ENCODE measurements around the gene PLG.
"Not testable (repeated sequence)": the region's sequence is repeated elsewhere in the genome, so short reads cannot be mapped to it uniquely, and the experiment has no call there.

The PLG gene

GRCh38 chr6:160697826-160698225, 4.2 kb upstream of the PLG start:
- DNase-seq (ENCODE audit: low read depth in 2 of 3, low spot score in 1 of 3) = no peak

- DNase-seq (ENCODE audit: low read depth in 2 of 3, low spot score in 1 of 3) = not testable (repeated sequence)
Measured at GRCh38 chr6:160704688-160705087, 2.6 kb downstream of the PLG start.

GRCh38 chr6:160708993-160709392, 6.9 kb downstream of the PLG start:
- not testable (repeated sequence) for DNase-seq (ENCODE audit: low read depth in 2 of 3, low spot score in 1 of 3)

DNA sequence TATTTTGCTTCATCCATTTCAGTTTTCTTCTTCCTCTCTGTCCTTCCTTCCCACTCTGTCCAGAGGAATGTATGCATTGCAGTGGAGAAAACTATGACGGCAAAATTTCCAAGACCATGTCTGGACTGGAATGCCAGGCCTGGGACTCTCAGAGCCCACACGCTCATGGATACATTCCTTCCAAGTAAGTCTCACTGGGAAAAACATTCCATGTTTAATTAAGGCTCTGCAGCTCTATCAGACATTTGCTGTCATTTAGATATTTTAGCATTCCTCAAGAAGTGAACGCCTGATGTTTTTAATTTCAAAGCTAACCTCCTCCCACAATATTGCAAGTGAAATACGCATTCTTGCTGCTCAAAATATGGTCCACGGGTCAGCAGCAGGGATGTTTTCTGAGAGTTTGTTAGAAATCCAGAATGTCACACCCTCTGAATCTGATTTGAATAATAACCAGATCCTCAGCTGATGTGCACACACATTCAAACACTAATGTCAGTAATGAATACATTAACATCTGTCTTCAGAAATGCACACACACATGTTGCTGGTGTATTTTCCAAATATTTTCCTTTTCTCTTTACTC, 12.8 kb downstream of the PLG start:
- DNase-seq (ENCODE audit: low read depth in 2 of 3, low spot score in 1 of 3) = no peak

DNA sequence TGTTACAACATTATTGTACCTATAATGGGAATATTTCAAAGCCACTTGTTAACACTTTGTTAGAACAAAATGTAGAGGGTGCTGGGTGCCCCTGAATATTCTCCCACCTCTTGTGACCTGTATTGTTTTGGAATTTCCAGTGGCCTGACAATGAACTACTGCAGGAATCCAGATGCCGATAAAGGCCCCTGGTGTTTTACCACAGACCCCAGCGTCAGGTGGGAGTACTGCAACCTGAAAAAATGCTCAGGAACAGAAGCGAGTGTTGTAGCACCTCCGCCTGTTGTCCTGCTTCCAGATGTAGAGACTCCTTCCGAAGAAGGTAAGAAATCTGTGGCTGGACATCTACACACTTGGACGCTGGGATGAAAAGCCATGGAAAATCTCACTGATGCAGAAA, 28.9 kb downstream of the PLG start:
- DNase-seq (ENCODE audit: low read depth in 2 of 3, low spot score in 1 of 3) = no peak

DNA sequence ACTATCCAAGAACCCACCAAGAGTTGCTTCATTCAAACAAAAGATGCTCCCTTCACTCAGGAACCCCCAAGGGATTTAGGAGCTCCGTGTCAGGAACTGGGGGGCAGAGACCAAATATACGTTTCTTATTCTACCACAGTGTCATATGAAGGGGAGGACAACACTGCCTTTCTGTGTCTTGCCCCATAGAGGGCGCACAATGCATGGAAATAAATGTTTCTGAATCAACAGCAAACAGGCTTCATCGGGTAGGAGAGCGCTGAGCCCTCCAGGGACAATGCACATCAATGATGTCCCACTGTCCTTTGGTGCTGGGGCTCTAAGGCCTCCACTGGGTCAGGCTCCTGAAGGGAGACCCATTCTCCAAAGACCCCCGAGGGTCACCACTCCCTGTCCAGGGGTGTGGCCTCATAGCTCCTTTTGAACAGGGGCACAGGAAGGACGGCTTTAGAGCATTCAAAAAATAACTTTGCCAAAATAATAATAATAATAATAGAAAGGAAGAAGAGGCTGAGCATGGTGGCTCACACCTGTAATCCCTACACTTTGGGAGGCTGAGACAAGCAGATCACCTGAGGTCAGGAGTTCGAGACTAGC, 31.1 kb downstream of the PLG start:
- DNase-seq (ENCODE audit: low read depth in 2 of 3, low spot score in 1 of 3) = peak in 1 of 3 donors; percentile 24

DNA sequence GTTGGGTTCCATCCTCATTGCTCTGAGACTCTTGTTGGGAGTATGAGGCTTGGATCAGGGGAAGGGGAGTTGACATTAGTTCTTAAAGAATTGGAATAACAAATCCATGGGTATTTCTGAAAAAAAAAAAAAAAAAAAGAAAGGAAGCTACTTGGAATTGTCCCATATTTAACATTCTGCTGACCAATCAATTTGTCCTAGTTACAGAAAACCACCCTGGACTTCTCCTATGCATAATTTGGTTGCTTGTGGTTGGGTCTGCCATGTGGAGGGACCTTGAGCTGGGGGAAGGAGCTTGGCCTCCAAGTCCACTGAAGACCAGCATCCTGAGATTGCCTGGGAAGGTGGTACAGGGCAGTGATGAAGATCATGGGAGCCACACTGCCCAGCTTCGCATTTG, 32.6 kb downstream of the PLG start:
- no peak for DNase-seq (ENCODE audit: low read depth in 2 of 3, low spot score in 1 of 3)

DNA sequence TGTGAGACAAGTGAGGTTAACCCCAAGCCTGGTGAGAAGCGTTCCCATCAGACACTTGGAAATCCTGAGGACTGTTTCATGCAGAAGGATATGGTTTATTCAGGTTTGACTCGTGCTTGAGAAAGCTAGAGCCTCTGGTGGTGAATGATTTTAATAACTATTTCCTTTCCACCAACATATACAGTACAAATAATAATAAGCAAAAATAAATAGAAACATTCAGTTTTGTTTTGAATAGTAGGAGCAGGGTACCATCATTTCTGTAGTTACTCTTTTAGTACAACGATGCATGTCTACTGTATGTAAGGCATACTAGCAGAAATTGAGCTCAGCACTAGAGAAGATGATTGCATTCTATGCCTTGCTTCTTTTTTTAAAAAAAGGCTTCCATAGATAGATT, 33.5 kb downstream of the PLG start:
- DNase-seq (ENCODE audit: low read depth in 2 of 3, low spot score in 1 of 3) = no peak

- no peak for DNase-seq (ENCODE audit: low read depth in 2 of 3, low spot score in 1 of 3)
Measured at GRCh38 chr6:160737934-160738333, 35.9 kb downstream of the PLG start.

GRCh38 chr6:160739955-160740354, 37.9 kb downstream of the PLG start:
- DNase-seq (ENCODE audit: low read depth in 2 of 3, low spot score in 1 of 3) = no peak

DNA sequence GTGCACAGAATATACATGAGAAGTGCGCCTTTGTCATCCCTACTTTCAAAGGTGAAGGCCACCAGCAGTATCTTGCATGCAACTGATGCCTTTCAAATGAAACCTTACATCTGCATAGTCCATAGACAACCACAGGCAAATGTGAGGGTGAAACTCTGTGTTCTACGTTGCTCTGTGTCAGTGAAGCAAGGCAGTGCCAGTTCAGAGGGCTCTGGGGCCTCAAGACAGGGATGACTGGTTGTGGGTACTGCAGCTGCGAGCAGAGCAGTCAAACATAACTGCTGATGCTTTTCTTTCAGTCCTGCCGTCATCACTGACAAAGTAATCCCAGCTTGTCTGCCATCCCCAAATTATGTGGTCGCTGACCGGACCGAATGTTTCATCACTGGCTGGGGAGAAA, 39.0 kb downstream of the PLG start:
- DNase-seq (ENCODE audit: low read depth in 2 of 3, low spot score in 1 of 3) = not testable (repeated sequence)

GRCh38 chr6:160742090-160742489, 40.0 kb downstream of the PLG start:
- no peak for DNase-seq (ENCODE audit: low read depth in 2 of 3, low spot score in 1 of 3)

DNA sequence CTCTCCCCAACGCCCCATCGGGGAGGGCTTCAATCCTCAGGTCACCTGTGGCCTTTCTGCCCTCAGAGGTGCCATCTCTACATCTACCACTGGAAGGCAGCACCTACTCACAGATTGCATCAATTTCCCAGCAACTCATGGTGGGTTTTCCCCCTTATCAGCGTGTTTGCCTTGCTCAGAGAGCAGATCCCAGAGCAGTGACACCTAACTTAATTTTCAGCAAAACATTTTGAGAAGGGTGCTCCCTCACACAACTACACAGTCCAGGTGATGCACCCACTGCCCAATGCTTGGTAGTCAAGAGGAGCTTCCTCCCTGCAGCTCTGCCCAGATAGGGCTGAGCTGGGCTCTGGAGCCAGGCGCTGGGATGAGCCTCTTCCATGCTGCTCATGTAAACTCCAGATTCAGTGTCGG, 48.2 kb downstream of the PLG start:
- no peak for DNase-seq (ENCODE audit: low read depth in 2 of 3, low spot score in 1 of 3)

DNA sequence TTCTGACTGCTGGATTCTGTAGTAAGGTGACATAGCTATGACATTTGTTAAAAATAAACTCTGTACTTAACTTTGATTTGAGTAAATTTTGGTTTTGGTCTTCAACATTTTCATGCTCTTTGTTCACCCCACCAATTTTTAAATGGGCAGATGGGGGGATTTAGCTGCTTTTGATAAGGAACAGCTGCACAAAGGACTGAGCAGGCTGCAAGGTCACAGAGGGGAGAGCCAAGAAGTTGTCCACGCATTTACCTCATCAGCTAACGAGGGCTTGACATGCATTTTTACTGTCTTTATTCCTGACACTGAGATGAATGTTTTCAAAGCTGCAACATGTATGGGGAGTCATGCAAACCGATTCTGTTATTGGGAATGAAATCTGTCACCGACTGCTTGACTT, 51.2 kb downstream of the PLG start:
- not testable (repeated sequence) for DNase-seq (ENCODE audit: low read depth in 2 of 3, low spot score in 1 of 3)

- DNase-seq (ENCODE audit: low read depth in 2 of 3, low spot score in 1 of 3) = no peak
Measured at GRCh38 chr6:160755165-160755564, 53.1 kb downstream of the PLG start.

DNA sequence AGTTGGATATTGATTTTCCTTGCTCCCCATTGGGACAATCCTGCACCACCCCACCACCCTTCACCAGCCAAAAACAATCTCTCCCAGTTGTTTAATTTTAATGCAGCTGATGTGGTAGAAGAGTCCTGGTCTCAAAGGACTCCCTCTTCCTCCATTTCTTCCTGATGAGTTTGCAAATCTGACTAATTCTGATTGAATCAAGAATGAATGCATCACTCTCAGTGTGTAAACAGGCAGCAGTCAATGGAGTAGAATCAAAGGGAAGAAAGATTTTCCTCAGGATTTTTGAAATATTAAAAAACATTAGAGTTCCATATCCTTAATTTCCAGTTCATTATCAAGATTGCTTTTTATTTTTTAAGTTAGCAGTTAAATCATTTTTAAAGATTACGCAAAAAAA, 54.0 kb downstream of the PLG start:
- DNase-seq (ENCODE audit: low read depth in 2 of 3, low spot score in 1 of 3) = no peak

DNA sequence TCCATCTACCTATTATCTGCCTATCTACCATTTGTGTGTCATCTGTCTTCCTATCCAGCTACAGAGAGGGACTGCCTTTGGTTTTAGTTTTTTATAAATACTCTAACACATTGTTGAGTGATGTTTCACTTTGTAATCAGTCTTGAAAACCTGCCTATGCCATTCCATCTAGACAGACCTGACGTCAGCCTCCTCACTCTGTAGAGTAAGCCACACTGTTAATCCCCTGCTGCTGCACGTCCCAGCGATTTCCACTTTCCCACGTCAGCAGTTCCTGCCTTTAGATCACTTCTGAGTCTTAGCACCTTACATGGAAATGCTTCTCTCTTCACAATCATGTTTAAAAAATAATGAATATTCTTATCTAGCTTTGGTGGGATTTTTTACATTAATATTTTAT, 54.8 kb downstream of the PLG start:
- no peak for DNase-seq (ENCODE audit: low read depth in 2 of 3, low spot score in 1 of 3)

DNA sequence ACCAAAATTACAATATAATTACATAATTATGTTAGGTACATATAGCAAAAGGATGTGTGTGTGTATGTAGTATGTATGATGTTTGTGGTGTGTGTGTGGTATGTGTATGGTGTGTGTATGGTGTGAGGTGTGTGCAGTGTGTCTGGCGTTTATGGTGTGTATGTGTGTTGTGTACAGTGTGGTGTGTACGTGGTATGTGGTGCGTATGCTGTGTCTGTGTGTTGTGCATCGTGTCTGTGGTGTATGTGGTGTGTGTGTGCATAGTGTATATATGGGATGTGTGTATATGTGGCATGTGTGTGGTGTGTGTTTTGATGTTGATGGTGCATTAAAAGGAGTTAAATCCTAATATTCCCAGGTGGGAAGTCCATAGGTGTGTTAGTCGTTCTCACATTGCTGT, 62.8 kb downstream of the PLG start:
- DNase-seq (ENCODE audit: low read depth in 2 of 3, low spot score in 1 of 3) = no peak

- DNase-seq (ENCODE audit: low read depth in 2 of 3, low spot score in 1 of 3) = no peak
Measured at GRCh38 chr6:160765412-160765811, 63.4 kb downstream of the PLG start.

GRCh38 chr6:160766657-160766988, 64.6 kb downstream of the PLG start:
- DNase-seq (ENCODE audit: low read depth in 2 of 3, low spot score in 1 of 3) = no peak

GRCh38 chr6:160766989-160767646, 65.1 kb downstream of the PLG start:
- DNase-seq (ENCODE audit: low read depth in 2 of 3, low spot score in 1 of 3) = peak; percentile 39 to 42 (median 40)

GRCh38 chr6:160767647-160768019, 65.6 kb downstream of the PLG start:
- no peak for DNase-seq (ENCODE audit: low read depth in 2 of 3, low spot score in 1 of 3)

DNA sequence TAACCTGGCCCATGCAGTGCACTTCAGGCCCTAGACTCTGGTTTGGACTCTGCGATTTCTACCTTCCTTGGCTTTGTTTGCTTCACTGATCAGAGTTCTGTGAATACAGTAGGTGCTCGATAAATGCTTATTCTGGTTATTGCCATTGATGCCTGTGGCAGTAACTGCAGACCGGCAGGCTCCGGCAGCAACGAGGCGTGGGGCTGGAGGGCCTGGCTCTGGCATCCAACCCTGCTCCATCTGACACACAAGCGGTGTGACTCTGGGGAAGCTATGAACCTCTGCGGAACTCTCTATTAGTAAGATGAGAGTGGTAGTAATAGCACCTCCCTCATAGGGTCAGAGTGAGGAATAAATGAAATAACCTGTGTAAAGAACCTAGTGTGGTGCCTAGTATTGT, 66.1 kb downstream of the PLG start:
- no peak for DNase-seq (ENCODE audit: low read depth in 2 of 3, low spot score in 1 of 3)
